ENCODE data around the gene REL.
"Not testable (repeated sequence)": the region's sequence is repeated elsewhere in the genome, so short reads cannot be mapped to it uniquely, and the experiment has no call there.

REL gene

DNA sequence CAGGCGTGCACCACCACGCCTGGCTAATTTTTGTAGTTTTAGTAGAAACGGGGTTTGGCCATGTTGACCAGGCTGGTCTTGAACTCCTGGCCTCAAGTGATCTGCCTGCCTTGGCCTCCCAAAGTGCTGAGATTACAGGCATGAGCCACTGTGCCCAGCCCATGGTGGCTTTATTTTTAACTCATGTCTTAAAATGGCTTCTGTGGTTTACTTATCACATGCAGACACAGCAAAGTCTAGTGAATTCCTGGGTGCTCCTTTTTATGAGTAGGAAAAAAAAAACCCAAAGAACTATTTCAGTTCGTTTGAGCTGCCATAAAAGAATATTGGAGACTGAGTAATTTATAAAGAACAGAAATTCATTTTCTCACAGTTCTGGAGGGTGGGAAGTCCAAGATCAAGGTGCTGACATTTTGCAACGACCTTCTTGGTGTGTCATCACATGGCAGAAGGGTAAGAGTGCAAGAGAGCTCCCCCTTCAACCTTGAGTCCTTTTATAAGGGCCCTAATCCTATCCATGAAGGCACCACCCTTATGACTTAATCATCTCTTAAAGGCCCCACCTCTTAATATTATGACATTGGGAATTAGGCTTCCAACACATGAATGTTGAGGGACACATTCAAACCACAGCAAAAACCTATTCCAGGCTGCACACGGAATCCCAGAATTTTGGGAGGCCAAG lies 12.6 kb upstream of the REL start:
- DNase-seq, result no peak

DNA sequence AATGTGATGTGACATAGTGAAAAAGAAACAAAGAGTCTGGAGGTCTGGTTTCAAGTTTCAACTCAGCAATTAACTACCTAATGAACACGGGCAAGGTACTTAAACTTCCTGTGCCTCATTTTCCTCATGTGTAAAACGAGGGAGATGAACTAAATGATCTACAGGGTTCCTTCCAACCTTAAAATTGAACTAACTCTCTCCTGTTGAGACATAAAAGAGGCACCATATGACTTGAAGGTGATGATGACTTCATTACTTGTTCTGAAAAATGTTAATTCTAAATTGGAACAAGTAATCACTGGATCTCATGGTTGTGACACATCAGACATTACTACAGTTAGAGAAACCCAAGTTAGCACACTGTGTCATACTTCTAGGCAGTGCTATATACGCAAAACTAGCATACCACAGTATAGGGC lies 8.9 kb upstream of the REL start:
- no peak for DNase-seq

DNA sequence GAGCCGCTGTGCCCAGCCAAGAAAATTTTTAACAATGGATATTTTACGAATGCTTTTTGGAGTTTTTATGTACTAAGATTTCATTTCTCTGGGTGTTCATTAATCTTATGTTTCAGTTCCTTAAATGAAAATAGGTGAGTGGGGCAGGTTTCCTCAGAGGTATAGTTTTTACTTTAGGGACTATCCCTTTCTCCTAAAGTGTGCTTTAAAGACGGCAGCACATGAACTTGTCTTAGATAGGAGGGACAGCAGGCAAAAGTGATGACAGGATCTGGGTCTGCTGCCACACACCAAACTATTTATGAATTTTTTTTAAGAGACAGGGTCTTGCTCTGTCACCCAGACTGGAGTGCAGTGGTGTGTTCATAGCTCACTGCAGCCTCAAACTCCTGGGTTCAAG lies 8.0 kb upstream of the REL start:
- DNase-seq, result no peak

DNA sequence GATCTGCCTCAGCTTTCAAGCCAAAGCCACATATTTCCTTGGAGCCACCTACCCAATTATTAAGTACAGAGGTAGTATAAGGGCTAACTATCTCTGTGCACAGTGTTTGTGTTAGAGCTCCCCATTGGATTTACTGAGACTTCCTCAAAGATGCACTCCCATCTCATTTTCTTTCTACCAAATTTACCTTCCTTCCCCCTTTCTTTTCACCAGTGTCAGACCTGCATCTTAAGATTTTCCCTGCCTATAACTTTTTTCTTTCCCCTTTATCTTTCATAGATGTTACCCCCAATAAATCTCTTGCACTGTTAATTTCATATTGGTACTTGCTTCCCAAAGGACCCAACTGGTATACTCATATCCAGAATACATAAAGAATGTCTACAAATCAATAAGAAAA lies 5.9 kb upstream of the REL start:
- no peak for DNase-seq

DNA sequence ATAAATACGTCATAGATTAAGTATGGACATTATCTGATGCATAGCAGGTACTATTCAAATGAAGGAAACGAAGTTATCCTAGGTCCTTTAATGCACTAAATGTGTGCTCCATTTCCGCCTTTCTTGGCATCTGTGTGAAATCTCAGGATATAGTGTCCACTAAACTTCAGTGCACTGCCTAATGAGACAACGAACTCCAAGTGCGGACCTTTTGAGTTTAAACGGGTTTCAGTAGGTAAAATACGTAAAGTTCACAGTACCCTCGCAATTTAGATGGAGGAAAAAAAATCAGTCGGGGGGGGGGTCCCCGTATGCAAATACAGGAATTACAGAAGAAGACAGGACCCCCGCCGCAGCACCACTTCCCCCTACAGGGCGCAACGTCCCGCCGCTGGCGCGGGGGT lies 729 bp upstream of the REL start:
- no peak for DNase-seq

DNA sequence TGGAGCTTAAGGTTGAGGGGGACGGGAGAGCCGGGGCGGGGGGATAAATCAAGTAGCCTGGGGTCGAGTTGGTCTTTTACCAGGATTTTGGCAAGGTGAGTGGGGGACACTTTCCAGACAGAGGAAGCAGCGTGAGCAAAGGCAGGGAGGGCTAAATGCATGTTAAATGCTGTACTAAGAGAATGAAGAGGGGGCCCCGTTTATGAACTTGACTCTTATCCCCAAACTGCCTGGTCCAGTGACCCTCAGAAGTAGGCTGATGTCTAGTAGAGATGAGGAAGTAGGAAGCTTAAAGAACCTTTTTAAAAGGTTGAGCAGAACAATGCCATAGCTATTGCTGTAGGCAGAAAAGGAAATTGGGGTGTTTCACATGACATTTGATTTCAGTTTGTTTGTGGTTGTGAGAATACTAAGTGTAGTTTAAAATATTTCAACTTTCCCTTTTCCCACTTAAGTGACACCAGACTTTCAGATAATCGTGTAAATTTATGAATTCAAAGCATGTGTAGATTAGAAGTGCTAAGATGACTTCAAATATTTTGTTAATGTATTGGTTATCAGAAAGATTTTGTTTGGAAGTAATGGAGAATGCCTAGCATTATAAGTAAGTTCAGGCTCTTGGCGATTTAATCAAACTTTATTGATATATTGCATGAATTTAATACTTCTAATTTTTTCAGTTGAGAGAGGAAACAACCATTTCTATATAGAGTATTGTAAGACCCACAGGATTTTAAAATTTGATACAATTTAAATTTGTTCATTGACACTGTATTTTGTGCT lies 1.8 kb downstream of the REL start:
- DNase-seq, result peak; percentile 21 to 31

DNA sequence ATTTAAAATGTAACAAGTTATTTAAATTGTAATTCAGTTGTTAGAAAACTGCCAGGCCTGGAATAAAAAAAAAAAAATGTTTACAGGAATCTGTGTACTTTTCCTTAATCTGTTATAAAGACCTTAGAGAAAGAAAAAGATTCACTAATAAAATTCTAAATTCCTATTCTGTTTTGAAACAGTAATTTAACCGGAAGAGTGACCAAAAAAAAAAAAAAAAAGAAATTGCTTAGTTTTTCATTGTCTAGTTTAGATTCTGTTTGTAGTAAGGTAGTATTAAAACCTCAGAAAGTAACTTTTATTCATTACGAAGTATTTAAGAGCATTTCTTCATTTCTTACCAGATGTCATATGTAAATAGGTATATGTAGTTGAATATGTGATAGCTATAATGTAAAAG lies 2.5 kb downstream of the REL start:
- no peak for DNase-seq

DNA sequence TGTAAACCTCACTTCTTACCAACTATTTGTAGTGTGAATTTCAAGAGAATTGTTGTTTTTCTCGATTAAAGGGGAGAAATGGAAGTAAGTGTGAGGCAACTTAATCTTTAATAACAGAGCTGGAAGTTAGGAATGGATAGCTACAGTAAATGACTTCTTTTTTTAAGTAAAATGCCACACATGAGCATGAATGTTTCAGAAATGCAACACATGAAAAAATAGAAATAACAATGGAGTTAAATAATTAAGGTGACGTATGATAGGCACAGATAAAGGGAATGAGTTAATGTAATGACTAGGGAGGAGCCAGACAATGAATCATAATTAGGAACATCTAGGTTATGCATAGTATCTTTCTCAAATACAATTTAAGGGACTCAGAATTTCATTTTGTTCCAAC lies 3.4 kb downstream of the REL start:
- DNase-seq, result no peak

DNA sequence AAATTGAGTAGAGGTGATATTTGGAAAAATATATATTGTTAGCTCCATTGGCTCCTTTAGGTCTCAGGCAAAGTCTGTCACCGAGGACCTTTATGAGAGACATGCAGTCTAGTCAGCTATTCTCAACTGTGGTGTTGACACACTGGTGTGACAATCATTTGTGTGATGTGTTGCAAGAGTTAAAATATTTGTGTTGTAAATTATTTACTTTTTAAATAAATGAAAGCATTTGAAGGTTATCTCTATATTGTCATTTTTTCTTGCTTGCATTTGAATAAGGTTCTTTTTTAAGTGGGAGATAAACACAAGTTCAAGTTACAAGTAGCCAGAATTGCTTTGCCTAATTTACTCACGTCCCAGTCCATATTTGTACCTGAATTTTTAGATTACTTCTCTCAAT lies 4.3 kb downstream of the REL start:
- no peak for DNase-seq

DNA sequence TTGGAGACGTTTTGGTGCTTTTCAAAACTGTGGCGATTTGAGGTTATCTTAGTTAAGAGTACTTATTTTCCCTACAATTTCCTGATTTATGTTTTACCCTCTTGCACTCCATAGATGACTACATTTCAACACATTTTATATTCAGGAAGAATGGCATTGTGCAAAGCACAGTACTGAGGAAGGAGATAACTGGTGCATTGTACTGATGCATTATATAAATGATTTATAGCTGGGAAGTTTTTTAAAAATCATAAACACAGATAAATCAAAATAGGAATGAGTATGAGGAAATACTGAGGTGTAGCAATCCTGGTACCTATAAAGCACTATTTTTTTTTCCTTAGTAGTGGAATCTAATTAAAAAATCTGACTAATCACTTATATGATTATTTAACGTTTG lies 5.6 kb downstream of the REL start:
- no peak for DNase-seq

DNA sequence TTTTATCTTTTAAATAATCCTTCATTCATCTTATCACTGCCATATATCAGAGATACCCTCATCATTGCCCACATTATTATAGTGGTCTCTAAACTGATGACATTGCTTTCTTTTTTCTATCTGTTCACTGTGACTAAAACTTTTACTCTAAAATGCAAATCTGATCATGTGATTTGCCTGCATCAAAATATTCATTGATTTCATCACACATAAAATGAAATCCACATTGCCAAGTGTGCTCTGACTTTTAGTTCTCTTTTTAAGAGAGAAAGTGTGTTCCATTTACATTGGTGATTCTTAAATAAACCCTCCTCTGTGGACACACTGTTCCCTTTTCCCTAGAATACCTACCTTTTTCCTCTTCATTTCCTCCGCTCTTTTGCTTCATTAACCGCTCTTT lies 7.5 kb downstream of the REL start:
- no peak for DNase-seq

DNA sequence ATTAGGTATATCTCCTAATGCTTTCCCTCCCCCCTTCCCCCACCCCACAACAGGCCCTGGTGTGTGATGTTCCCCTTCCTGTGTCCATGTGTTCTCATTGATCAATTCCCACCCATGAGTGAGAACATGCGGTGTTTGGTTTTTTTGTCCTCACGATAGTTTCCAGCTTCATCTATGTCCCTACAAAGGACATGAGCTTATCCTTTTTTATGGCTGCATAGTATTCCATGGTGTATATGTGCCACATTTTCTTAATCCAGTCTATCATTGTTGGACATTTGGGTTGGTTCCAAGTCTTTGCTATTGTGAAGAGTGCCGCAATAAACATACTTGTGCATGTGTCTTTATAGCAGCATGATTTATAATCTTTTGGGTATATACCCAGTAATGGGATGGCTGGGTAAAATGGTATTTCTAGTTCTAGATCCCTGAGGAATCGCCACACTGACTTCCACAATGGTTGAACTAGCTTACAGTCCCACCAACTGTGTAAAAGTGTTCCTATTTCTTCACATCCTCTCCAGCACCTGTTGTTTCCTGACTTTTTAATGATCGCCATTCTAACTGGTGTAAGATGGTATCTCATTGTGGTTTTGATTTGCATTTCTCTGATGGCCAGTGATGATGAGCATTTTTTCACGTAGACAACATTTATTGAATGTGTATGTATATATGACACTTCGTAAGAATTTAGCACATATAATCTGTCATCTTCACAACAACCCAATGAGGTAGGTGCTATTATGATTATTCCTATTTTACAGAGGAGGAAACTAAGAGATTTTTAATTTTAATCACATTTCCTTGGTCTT lies 8.4 kb downstream of the REL start:
- DNase-seq, result not testable (repeated sequence)

DNA sequence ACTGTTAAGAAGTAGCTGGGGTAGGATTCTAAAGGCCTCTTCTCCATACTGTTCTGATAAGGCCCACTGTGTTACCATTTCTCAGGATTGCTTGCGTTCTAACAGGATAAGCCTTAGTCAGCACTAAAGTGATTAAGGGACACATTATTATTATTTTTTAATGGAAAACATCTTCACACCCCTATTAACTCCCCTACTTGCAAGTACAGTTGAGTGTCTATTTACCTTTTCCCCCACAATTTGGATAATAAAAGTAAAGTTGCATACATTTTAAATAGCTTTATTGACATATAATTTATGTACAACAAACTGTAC lies 9.0 kb downstream of the REL start:
- no peak for DNase-seq

DNA sequence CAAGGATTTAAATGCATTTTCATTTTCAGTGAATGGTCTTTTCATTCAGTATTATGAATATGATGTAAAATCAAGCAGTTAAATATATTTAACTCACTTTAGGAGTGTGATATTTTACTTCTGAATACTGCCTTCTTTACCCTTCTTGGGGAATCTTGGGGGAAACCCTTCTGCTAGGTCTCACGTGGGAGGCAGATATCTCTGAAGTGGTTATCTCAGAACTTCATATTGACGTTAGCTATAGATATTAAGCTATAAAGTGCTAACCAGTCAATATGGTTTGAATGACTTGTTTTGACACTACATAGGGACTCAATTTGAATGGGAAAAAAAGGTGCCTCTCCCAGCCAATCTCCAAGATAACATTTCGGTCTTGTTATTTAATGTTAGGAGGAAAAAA lies 9.8 kb downstream of the REL start:
- no peak for DNase-seq

DNA sequence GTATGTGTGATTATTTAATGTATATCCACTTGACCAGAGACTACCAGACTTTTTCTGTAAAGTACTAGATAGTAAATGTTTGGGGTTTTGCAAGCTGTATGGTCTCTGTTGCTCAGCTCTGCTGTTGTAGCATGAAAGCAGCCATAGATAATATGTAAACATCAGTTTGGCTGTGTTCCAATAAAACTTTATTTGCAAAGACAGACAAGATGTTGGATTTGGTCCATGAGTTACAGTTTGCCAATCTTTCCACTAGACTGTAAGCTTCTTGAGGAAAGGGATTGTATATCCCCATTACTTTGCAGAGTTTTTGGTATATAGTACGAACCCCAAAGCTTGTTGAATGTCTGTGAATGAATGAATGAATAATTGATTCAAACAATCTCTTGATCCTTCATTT lies 17.2 kb downstream of the REL start:
- DNase-seq, result no peak

DNA sequence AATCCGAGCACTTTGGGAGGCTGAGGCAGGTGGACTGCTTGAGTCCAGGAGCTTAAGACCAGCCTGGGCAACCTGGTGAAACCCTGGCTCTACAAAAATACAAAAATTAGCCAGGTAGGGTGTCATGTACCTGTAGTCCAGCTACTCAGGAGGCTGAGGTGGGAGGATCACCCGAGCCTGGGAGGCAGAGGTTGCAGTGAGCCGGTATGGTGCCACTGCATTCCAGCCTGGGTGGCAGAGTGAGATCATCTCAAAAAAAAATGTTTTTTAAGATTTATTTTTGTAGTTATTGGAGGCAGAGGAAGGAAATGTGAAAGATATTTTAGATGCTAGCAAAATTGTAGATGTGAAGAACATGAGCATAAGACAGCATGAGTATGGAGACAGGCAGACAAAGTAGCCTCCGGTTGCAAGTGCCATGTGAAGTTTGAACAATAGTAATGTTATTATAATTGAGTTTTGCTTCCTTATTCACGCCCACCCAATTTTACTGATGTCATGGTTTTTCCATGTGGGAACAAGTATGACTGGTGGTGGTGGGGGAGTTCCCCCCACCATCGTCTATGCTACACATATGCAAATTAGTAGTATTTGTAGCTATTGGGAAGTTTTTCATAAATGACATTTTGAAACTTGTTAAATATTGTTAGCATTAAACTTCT lies 18.0 kb downstream of the REL start:
- peak; percentile 37 to 60 for DNase-seq

DNA sequence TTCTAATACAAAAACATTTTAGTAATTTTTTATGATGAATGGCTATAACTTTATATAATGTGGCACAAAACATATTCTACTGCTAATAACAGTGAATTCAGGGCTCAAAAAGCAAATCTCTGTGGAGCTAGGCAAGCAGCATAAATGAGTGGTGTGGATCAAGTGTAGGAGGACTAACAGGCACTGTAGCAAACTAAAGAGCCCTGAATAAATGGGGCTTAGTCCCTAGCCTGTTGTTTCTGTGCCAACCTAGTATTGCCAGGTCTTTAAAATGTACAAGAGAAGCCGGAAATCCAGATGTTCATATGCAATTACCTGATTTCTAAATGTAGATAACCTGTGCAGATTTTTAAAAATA lies 18.5 kb downstream of the REL start:
- DNase-seq, result no peak

DNA sequence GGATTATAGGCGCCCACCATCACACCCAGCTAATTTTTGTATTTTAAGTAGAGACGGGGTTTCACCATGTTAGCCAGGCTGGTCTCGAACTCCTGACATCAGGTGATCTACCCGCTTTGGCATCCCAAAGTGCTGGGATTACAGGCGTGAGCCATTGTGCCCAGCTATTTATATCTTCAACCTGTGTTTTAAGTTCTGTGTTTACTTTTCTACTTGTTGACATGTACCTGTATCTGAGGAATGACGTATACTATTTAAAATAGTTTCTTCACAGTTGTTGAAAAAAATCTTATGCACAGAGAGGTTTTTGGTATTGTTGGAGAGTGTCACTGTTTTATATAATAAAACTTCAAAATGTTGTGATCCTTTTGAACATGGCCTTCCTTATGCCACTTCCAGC lies 19.9 kb downstream of the REL start:
- DNase-seq, result not testable (repeated sequence)

DNA sequence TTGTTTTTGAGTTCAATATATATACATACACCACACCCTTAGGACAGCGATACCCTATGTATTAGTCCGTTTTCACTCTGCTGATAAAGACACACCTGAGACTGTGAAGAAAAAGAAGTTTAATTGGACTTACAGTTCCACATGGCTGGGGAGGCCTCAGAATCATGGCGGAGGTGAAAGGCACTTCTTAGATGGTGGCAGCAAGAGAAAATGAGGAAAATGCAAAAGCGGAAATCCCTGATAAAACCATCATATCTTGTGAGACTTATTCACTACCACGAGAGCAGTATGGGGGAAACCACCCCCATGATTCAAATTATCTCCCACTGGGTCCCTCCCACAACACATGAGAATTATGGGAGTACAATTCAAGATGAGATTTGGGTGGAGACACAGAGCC lies 24.5 kb downstream of the REL start:
- not testable (repeated sequence) for DNase-seq

DNA sequence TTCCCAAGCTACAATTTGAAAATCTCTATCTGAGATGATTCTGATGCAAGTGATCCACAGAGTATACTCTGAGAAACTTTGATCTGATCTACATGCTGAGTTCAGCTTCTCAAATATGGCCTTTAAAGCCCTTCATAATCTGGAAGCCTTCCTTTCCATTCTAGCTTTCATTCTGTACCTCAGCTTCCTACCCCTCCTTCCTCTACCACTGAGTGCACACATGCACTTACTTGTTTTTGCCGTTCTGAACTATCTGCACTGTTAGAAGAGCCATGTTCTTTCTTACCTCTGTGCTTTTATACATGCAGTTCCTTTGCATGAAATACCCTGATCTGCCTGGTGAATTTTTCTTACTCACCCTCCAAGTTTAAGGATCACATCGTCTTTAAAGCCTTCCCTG lies 25.0 kb downstream of the REL start:
- no peak for DNase-seq

DNA sequence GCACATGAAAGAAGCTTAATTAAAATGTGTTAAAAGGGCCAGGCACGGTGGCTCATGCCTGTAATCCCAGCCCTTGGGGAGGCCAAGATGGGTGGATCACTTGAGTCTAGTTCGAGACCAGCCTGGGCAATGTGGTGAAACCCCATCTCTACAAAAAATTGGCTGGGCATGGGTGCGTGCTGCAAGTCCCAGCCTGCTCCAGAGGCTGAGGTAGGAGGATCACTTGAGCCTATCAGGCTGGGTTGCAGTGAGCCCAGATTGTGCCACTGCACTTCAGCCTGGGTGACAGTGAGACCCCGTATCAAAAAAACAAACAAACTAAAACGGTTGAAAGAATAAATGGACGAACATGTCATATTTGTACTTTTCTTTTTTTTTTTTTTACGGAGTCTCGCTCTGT lies 26.0 kb downstream of the REL start:
- DNase-seq, result no peak

DNA sequence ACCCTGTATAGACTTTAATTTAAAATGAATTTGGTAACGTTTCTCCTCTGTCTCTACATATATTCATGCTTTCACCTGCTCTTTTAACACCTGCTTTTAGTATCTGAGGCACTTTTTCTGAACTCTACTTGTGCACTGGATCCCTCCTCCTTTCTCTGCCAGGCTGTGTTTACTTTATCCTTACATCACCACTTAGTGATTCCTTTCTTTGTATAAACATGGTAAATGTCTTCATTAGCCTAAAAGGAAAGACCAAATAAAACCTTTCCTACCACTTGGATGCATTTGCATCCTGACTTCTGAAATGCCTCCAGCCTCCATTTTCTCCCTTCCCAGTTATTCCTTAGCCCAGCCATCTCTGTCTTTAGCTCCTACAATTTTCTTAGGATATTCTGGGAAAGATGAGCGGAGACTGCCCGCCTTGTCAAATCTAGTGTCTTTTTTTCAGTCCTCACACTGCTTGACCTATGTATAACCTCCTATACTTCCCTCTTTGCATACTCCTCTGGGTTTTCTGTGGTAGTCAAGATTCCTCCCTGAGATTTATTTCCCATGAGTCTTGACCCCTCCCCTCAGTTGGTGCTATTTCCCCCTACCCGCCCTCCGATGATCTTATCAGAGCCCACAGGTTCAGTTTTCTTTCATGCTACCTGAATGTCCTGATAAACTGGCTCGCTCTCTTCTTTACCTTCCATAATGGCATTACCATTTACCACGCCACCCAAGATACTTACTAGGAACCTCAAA lies 44.8 kb downstream of the REL start:
- DNase-seq, result no peak

All from activated CD4-positive, alpha-beta T cell treated with anti-CD3 and anti-CD28 coated beads, Interleukin-2, amount 50 U/mL, for 48 hours (primary cell).